ENCODE results near the gene DDR2. TPM values are rescaled to one million over a fixed set of nuclear protein-coding genes. Genes with fewer than 3 reads are reported as not detected.
"Not testable (repeated sequence)": the region's sequence is repeated elsewhere in the genome, so short reads cannot be mapped to it uniquely, and the experiment has no call there.

Gene DDR2
- total RNA-seq, 1 experiment from 2014 or later: 37.5 TPM

- in situ Hi-C loops (cut with HindIII; ENCODE audit: low sequenced_read_pairs): no loop called here
- no peak for DNase-seq (ENCODE audit: low spot score)
These were observed 78.1 kb downstream of the DDR2 start for GRCh38 chr1:162710345-162710744.

GRCh38 chr1:162710780-162711465 is 78.7 kb downstream of the DDR2 start:
- no peak for DNase-seq (ENCODE audit: low spot score)
- in situ Hi-C loops (cut with HindIII; ENCODE audit: low sequenced_read_pairs): no loop called here

- DNase-seq (ENCODE audit: low spot score): no peak
- in situ Hi-C loops (cut with HindIII; ENCODE audit: low sequenced_read_pairs): no loop called here
These were observed 80.2 kb downstream of the DDR2 start for GRCh38 chr1:162712317-162713029.

- no peak for DNase-seq (ENCODE audit: low spot score)
- in situ Hi-C loops (cut with HindIII; ENCODE audit: low sequenced_read_pairs): no loop called here
These were observed 83.9 kb downstream of the DDR2 start for GRCh38 chr1:162716123-162716522.

- DNase-seq (ENCODE audit: low spot score): no peak
- in situ Hi-C loops (cut with HindIII; ENCODE audit: low sequenced_read_pairs): no loop called here
These were observed 84.3 kb downstream of the DDR2 start for GRCh38 chr1:162716552-162716951.

- in situ Hi-C loops (cut with HindIII; ENCODE audit: low sequenced_read_pairs): no loop called here
- no peak for DNase-seq (ENCODE audit: low spot score)
These were observed 85.4 kb downstream of the DDR2 start for GRCh38 chr1:162717548-162718184.

GRCh38 chr1:162719678-162720077 is 87.4 kb downstream of the DDR2 start:
- no peak for DNase-seq (ENCODE audit: low spot score)
- in situ Hi-C loops (cut with HindIII; ENCODE audit: low sequenced_read_pairs): no loop called here

GRCh38 chr1:162720996-162721395 is 88.7 kb downstream of the DDR2 start:
- no peak for DNase-seq (ENCODE audit: low spot score)
- in situ Hi-C loops (cut with HindIII; ENCODE audit: low sequenced_read_pairs): no loop called here

GRCh38 chr1:162721471-162721870 is 89.2 kb downstream of the DDR2 start:
- in situ Hi-C loops (cut with HindIII; ENCODE audit: low sequenced_read_pairs): no loop called here

GRCh38 chr1:162722036-162722435 is 89.8 kb downstream of the DDR2 start:
- DNase-seq (ENCODE audit: low spot score): peak; percentile 91
- in situ Hi-C loops (cut with HindIII; ENCODE audit: low sequenced_read_pairs): no loop called here

More at GRCh38 chr1:162721471-162721870, 89.2 kb downstream of the DDR2 start:
- no peak for DNase-seq (ENCODE audit: low spot score)

GRCh38 chr1:162724583-162725120 is 92.4 kb downstream of the DDR2 start:
- no peak for DNase-seq (ENCODE audit: low spot score)
- in situ Hi-C loops (cut with HindIII; ENCODE audit: low sequenced_read_pairs): no loop called here

- no peak for DNase-seq (ENCODE audit: low spot score)
- in situ Hi-C loops (cut with HindIII; ENCODE audit: low sequenced_read_pairs): no loop called here
These were observed 93.1 kb downstream of the DDR2 start for GRCh38 chr1:162725301-162725837.

- no peak for DNase-seq (ENCODE audit: low spot score)
- in situ Hi-C loops (cut with HindIII; ENCODE audit: low sequenced_read_pairs): no loop called here
These were observed 94.3 kb downstream of the DDR2 start for GRCh38 chr1:162726555-162726954.

GRCh38 chr1:162727493-162727892 is 95.2 kb downstream of the DDR2 start:
- DNase-seq (ENCODE audit: low spot score); in situ Hi-C loops (cut with HindIII; ENCODE audit: low sequenced_read_pairs): not testable (repeated sequence)

- in situ Hi-C loops (cut with HindIII; ENCODE audit: low sequenced_read_pairs): no loop called here
- no peak for DNase-seq (ENCODE audit: low spot score)
These were observed 96.3 kb downstream of the DDR2 start for GRCh38 chr1:162728573-162728972.

GRCh38 chr1:162729195-162729774 is 97.0 kb downstream of the DDR2 start:
- DNase-seq (ENCODE audit: low spot score); in situ Hi-C loops (cut with HindIII; ENCODE audit: low sequenced_read_pairs): not testable (repeated sequence)

- in situ Hi-C loops (cut with HindIII; ENCODE audit: low sequenced_read_pairs): no loop called here
- DNase-seq (ENCODE audit: low spot score): no peak
These were observed 99.8 kb downstream of the DDR2 start for GRCh38 chr1:162732094-162732493.

- peak; percentile 94 for DNase-seq (ENCODE audit: low spot score)
- in situ Hi-C loops (cut with HindIII; ENCODE audit: low sequenced_read_pairs): no loop called here
These were observed 100.5 kb downstream of the DDR2 start for GRCh38 chr1:162732566-162733335.

- no peak for DNase-seq (ENCODE audit: low spot score)
- in situ Hi-C loops (cut with HindIII; ENCODE audit: low sequenced_read_pairs): no loop called here
These were observed 101.0 kb downstream of the DDR2 start for GRCh38 chr1:162733336-162733590.

All from G401 (cell line).